Measurements from ENCODE around the gene ZFP36L2. TPM values are rescaled to one million over a fixed set of nuclear protein-coding genes. Genes with fewer than 3 reads are reported as not detected.

The ZFP36L2 gene
- total and polyA plus RNA-seq, 2 experiments from 2014 or later, result 37.9 to 38.4 TPM

DNA sequence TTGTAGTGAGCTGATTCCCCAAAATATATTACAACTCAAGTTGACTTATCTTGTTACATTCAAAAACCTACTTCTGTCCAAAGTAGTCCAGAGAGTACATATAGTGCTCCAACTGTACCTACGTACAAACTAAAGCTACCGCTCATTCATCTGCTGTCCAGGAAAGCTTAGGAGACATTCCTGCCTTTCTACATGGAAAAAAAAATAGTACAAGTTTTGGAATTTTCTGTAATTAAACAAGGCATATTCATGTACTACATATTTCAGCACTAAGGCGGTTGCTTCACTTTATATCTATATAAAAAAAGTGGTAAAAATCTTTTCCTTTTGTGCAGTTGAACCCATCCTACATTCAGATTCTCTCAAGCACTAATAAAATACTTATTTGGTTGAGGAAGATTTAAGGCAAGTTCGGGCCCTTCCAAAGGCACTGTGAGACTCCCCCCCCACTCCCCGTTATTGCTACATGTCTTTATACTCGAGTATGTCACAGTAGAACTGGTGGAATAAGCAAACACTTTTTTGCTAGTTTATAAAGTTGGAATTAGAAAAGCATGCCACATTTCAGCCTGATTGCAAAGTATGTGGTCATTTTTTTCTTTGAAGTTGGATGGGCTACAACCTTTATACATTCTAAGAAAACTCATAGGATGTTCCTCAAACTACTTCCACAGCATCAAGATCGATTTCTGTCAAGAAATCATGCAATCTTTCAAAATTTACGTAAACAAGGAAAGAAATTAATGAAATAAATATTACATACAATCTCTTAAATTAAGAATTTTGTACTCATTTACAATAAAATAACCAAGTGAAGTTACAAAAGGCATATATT is 3.7 kb downstream of the ZFP36L2 start:
- peaks cover 26% of the 10 kb centered on the region for H3K27me3 Mint-ChIP-seq (ENCODE audit: insufficient read depth, low read depth, poor library complexity)
- H3K4me3 Mint-ChIP-seq, result peak overlapping the region; percentile 77
- Histone ChIP-seq H3K4me1 (ENCODE audit: insufficient read depth) (peaks cover 46% of the 10 kb centered on the region), H3K4me2 (peak overlapping the region; percentile 79), H3K36me3 (ENCODE audit: insufficient read depth) (peaks cover 15% of the 10 kb centered on the region; the same call in 1 of the 2 replicates), H3K27ac (ENCODE audit: low read depth) (peak overlapping the region; percentile 96), H2AFZ (no peak overlapping the region), H3K4me3 (peak overlapping the region; percentile 97), H4K20me1 (replicated peaks; ENCODE audit: insufficient read depth) (peaks cover 8% of the 10 kb centered on the region), H3K27me3 (ENCODE audit: insufficient read depth) (no peaks in the 10 kb centered on the region), H3K9me2 (ENCODE audit: insufficient read depth) (no peaks in the 10 kb centered on the region), H3K79me2 (replicated peaks; ENCODE audit: insufficient read depth) (peaks cover 44% of the 10 kb centered on the region), H3F3A (replicated peaks; ENCODE audit: low read depth) (peaks cover 28% of the 10 kb centered on the region)
- peaks cover 35% of the 10 kb centered on the region for H3K36me3 Mint-ChIP-seq (ENCODE audit: low read depth)
- peak overlapping the region; percentile 96; the same call in 1 of the 2 replicates for H3K27ac Mint-ChIP-seq
- no peak for DNase-seq (ENCODE audit: low spot score)
- H3K4me1 Mint-ChIP-seq, result peaks cover 51% of the 10 kb centered on the region
- H3K9me3 Mint-ChIP-seq, result no peaks in the 10 kb centered on the region; the same call in 2 of the 3 replicates
- ATAC-seq, result no peak
- TF ChIP-seq NANOG (IDR thresholded peaks at IDR 0.05; ENCODE audit: borderline replicate concordance), result no peak
- TF ChIP-seq, protein P1, sequence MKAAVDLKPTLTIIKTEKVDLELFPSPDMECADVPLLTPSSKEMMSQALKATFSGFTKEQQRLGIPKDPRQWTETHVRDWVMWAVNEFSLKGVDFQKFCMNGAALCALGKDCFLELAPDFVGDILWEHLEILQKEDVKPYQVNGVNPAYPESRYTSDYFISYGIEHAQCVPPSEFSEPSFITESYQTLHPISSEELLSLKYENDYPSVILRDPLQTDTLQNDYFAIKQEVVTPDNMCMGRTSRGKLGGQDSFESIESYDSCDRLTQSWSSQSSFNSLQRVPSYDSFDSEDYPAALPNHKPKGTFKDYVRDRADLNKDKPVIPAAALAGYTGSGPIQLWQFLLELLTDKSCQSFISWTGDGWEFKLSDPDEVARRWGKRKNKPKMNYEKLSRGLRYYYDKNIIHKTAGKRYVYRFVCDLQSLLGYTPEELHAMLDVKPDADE (IDR thresholded peaks at IDR 0.05), result no peak
- TF ChIP-seq, protein P2, sequence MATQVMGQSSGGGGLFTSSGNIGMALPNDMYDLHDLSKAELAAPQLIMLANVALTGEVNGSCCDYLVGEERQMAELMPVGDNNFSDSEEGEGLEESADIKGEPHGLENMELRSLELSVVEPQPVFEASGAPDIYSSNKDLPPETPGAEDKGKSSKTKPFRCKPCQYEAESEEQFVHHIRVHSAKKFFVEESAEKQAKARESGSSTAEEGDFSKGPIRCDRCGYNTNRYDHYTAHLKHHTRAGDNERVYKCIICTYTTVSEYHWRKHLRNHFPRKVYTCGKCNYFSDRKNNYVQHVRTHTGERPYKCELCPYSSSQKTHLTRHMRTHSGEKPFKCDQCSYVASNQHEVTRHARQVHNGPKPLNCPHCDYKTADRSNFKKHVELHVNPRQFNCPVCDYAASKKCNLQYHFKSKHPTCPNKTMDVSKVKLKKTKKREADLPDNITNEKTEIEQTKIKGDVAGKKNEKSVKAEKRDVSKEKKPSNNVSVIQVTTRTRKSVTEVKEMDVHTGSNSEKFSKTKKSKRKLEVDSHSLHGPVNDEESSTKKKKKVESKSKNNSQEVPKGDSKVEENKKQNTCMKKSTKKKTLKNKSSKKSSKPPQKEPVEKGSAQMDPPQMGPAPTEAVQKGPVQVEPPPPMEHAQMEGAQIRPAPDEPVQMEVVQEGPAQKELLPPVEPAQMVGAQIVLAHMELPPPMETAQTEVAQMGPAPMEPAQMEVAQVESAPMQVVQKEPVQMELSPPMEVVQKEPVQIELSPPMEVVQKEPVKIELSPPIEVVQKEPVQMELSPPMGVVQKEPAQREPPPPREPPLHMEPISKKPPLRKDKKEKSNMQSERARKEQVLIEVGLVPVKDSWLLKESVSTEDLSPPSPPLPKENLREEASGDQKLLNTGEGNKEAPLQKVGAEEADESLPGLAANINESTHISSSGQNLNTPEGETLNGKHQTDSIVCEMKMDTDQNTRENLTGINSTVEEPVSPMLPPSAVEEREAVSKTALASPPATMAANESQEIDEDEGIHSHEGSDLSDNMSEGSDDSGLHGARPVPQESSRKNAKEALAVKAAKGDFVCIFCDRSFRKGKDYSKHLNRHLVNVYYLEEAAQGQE (IDR thresholded peaks at IDR 0.05; ENCODE audit: unreplicated experiment), result no peak
- TF ChIP-seq, protein P3, sequence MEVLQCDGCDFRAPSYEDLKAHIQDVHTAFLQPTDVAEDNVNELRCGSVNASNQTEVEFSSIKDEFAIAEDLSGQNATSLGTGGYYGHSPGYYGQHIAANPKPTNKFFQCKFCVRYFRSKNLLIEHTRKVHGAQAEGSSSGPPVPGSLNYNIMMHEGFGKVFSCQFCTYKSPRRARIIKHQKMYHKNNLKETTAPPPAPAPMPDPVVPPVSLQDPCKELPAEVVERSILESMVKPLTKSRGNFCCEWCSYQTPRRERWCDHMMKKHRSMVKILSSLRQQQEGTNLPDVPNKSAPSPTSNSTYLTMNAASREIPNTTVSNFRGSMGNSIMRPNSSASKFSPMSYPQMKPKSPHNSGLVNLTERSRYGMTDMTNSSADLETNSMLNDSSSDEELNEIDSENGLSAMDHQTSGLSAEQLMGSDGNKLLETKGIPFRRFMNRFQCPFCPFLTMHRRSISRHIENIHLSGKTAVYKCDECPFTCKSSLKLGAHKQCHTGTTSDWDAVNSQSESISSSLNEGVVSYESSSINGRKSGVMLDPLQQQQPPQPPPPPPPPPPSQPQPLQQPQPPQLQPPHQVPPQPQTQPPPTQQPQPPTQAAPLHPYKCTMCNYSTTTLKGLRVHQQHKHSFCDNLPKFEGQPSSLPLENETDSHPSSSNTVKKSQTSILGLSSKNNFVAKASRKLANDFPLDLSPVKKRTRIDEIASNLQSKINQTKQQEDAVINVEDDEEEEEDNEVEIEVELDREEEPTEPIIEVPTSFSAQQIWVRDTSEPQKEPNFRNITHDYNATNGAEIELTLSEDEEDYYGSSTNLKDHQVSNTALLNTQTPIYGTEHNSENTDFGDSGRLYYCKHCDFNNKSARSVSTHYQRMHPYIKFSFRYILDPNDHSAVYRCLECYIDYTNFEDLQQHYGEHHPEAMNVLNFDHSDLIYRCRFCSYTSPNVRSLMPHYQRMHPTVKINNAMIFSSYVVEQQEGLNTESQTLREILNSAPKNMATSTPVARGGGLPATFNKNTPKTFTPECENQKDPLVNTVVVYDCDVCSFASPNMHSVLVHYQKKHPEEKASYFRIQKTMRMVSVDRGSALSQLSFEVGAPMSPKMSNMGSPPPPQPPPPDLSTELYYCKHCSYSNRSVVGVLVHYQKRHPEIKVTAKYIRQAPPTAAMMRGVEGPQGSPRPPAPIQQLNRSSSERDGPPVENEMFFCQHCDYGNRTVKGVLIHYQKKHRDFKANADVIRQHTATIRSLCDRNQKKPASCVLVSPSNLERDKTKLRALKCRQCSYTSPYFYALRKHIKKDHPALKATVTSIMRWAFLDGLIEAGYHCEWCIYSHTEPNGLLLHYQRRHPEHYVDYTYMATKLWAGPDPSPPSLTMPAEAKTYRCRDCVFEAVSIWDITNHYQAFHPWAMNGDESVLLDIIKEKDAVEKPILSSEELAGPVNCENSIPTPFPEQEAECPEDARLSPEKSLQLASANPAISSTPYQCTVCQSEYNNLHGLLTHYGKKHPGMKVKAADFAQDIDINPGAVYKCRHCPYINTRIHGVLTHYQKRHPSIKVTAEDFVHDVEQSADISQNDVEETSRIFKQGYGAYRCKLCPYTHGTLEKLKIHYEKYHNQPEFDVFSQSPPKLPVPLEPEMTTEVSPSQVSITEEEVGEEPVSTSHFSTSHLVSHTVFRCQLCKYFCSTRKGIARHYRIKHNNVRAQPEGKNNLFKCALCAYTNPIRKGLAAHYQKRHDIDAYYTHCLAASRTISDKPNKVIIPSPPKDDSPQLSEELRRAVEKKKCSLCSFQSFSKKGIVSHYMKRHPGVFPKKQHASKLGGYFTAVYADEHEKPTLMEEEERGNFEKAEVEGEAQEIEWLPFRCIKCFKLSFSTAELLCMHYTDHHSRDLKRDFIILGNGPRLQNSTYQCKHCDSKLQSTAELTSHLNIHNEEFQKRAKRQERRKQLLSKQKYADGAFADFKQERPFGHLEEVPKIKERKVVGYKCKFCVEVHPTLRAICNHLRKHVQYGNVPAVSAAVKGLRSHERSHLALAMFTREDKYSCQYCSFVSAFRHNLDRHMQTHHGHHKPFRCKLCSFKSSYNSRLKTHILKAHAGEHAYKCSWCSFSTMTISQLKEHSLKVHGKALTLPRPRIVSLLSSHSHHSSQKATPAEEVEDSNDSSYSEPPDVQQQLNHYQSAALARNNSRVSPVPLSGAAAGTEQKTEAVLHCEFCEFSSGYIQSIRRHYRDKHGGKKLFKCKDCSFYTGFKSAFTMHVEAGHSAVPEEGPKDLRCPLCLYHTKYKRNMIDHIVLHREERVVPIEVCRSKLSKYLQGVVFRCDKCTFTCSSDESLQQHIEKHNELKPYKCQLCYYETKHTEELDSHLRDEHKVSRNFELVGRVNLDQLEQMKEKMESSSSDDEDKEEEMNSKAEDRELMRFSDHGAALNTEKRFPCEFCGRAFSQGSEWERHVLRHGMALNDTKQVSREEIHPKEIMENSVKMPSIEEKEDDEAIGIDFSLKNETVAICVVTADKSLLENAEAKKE (CRISPR knock-in tag; IDR thresholded peaks at IDR 0.05), result no peak
- no peak for TF ChIP-seq POLR2AphosphoS5 (IDR thresholded peaks at IDR 0.05; ENCODE audit: low read depth)
- no peak for TF ChIP-seq CREB1 (CRISPR knock-in tag; IDR thresholded peaks at IDR 0.05; ENCODE audit: low read depth)
- no peak for TF ChIP-seq ZNF114 (CRISPR knock-in tag; IDR thresholded peaks at IDR 0.05)
- TF ChIP-seq STAT1 (IDR thresholded peaks at IDR 0.05; ENCODE audit: unreplicated experiment), result no peak
- TF ChIP-seq ZNF331 (CRISPR knock-in tag; IDR thresholded peaks at IDR 0.05; ENCODE audit: low read depth), result no peak
- no peak for TF ChIP-seq EZH2phosphoT487 (IDR thresholded peaks at IDR 0.05; ENCODE audit: unreplicated experiment)
- TF ChIP-seq JUNB (IDR thresholded peaks at IDR 0.05; ENCODE audit: unreplicated experiment), result no peak
- TF ChIP-seq EZH2 (IDR thresholded peaks at IDR 0.05; ENCODE audit: low read depth, unreplicated experiment), result no peak
- TF ChIP-seq, protein P4, sequence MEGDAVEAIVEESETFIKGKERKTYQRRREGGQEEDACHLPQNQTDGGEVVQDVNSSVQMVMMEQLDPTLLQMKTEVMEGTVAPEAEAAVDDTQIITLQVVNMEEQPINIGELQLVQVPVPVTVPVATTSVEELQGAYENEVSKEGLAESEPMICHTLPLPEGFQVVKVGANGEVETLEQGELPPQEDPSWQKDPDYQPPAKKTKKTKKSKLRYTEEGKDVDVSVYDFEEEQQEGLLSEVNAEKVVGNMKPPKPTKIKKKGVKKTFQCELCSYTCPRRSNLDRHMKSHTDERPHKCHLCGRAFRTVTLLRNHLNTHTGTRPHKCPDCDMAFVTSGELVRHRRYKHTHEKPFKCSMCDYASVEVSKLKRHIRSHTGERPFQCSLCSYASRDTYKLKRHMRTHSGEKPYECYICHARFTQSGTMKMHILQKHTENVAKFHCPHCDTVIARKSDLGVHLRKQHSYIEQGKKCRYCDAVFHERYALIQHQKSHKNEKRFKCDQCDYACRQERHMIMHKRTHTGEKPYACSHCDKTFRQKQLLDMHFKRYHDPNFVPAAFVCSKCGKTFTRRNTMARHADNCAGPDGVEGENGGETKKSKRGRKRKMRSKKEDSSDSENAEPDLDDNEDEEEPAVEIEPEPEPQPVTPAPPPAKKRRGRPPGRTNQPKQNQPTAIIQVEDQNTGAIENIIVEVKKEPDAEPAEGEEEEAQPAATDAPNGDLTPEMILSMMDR (conservative IDR thresholded peaks at IDR 0.05; ENCODE audit: low read depth in 2 of 2), result no peak

Data from GM23338 (cell line).